Measurements from ENCODE around the gene CREB3L2.

GRCh38 chr7:137900137-137900536, 101.7 kb downstream of the CREB3L2 start:
- TF ChIP-seq KDM1A (IDR thresholded peaks at IDR 0.05; ENCODE audit: borderline replicate concordance) = no peak
- TF ChIP-seq POLR2A (IDR thresholded peaks at IDR 0.05; ENCODE audit: low read depth, low read length) = no peak
- no peak for TF ChIP-seq RAD21 (IDR thresholded peaks at IDR 0.05; ENCODE audit: insufficient read depth, low read depth, low read length)
- no peak for TF ChIP-seq CHD2 (IDR thresholded peaks at IDR 0.05; ENCODE audit: borderline replicate concordance, low read depth, low read length)
- no peak for TF ChIP-seq SMC3 (IDR thresholded peaks at IDR 0.05; ENCODE audit: borderline replicate concordance, low read length)
- TF ChIP-seq BRCA1 (IDR thresholded peaks at IDR 0.05; ENCODE audit: low read depth, low read length) = no peak
- TF ChIP-seq CTCF (IDR thresholded peaks at IDR 0.05 in 2 of 3, conservative IDR thresholded peaks at IDR 0.05 in 1 of 3; ENCODE audit: control insufficient read depth in 2 of 3, extremely low read depth in 1 of 3, insufficient read depth in 1 of 3, low read depth in 3 of 3, low read length in 3 of 3) = no peak
- no peak for TF ChIP-seq SREBF2 (IDR thresholded peaks at IDR 0.05; ENCODE audit: low read length)
- no peak for TF ChIP-seq TBL1XR1 (IDR thresholded peaks at IDR 0.05; ENCODE audit: low read depth, low read length)
- TF ChIP-seq CHD1 (IDR thresholded peaks at IDR 0.05; ENCODE audit: low read depth, low read length) = no peak
- no peak for TF ChIP-seq ZBTB40 (IDR thresholded peaks at IDR 0.05; ENCODE audit: borderline replicate concordance)
- TF ChIP-seq ZNF384 (IDR thresholded peaks at IDR 0.05; ENCODE audit: borderline replicate concordance, low read depth, low read length) = no peak
- TF ChIP-seq USF1 (IDR thresholded peaks at IDR 0.05; ENCODE audit: borderline replicate concordance, extremely low read length, insufficient read depth, low read depth, low read length) = no peak
- TF ChIP-seq TCF12 (IDR thresholded peaks at IDR 0.05; ENCODE audit: low read depth, low read length) = no peak

Measured in GM12878 (cell line).